Skin epidermis (tissue), 12 donors: Measurements from ENCODE around the gene CIAO1.
"Not testable (repeated sequence)": the region's sequence is repeated elsewhere in the genome, so short reads cannot be mapped to it uniquely, and the experiment has no call there.

ENCODE experiments used
- H3K27ac ChIP-seq, 21 experiments: fragments of 200-600 bp; sonication (generic) in 11 of 21; one replicate each; pipeline ENCODE4 v1.5.0; 2020; ENCODE audit warnings: mild to moderate bottlenecking in 3 of 21, inconsistent platforms in 2 of 21, moderate library complexity in 2 of 21
- H3K4me3 ChIP-seq, 7 experiments: fragments of 200-600 bp; sonication (generic) in 2 of 7; one replicate each; pipeline ENCODE4 v1.5.0; 2020; ENCODE audit warnings: inconsistent platforms in 2 of 7, mild to moderate bottlenecking in 2 of 7, moderate library complexity in 1 of 7

Gene CIAO1

GRCh38 chr2:96267159-96267971 is 1.3 kb downstream of the CIAO1 start:
- H3K4me3 ChIP-seq = peak overlapping the region in 6 of 7 experiments; percentile 67 to 100 (median 96)
- peak overlapping the region in 6 of 21 experiments; percentile 34 to 91 (median 87) for H3K27ac ChIP-seq

GRCh38 chr2:96271995-96272394 is 6.0 kb downstream of the CIAO1 start:
- H3K27ac ChIP-seq = no peak overlapping the region
- H3K4me3 ChIP-seq = no peak overlapping the region

- no peak overlapping the region for H3K27ac ChIP-seq
Measured at GRCh38 chr2:96273763-96274162, 7.7 kb downstream of the CIAO1 start.

GRCh38 chr2:96274355-96275056 is 8.5 kb downstream of the CIAO1 start:
- Histone ChIP-seq H3K4me3 (no peak overlapping the region), H3K27ac (no peak overlapping the region)

More at GRCh38 chr2:96273763-96274162, 7.7 kb downstream of the CIAO1 start:
- H3K4me3 ChIP-seq = no peak overlapping the region

GRCh38 chr2:96276787-96277499 is 10.9 kb downstream of the CIAO1 start:
- Histone ChIP-seq H3K27ac (no peak overlapping the region), H3K4me3 (no peak overlapping the region)

GRCh38 chr2:96287273-96287856 is 21.3 kb downstream of the CIAO1 start:
- Histone ChIP-seq H3K4me3 (no peak overlapping the region), H3K27ac (no peak overlapping the region)

GRCh38 chr2:96291751-96292150 is 25.7 kb downstream of the CIAO1 start:
- H3K4me3 ChIP-seq = no peak overlapping the region
- H3K27ac ChIP-seq = no peak overlapping the region

GRCh38 chr2:96294271-96294670 is 28.2 kb downstream of the CIAO1 start:
- H3K4me3 ChIP-seq, H3K27ac ChIP-seq: not testable (repeated sequence)

GRCh38 chr2:96296925-96297324 is 30.9 kb downstream of the CIAO1 start:
- Histone ChIP-seq H3K4me3 (no peak overlapping the region), H3K27ac (no peak overlapping the region)

- Histone ChIP-seq H3K27ac (no peak overlapping the region), H3K4me3 (no peak overlapping the region)
Measured at GRCh38 chr2:96301865-96302264, 35.8 kb downstream of the CIAO1 start.

- H3K4me3 ChIP-seq = peak overlapping the region; percentile 47 to 96 (median 67)
- H3K27ac ChIP-seq = peak overlapping the region in 11 of 21 experiments; percentile 68 to 94 (median 90)
Measured at GRCh38 chr2:96304606-96305005, 38.6 kb downstream of the CIAO1 start.

GRCh38 chr2:96305091-96305978 is 39.3 kb downstream of the CIAO1 start, which contains the start of gene SNRNP200:
Gene SNRNP200 (minus strand): TSS chr2:96305546. CDS start chr2:96305437, 109 bp downstream.
- H3K27ac ChIP-seq = peak within 1 kb of the TSS; percentile 68 to 96 (median 88)
- peak within 1 kb of the TSS; percentile 47 to 96 (median 67) for H3K4me3 ChIP-seq

- Histone ChIP-seq H3K4me3 (peak overlapping the region; percentile 47 to 96 (median 67)), H3K27ac (peak overlapping the region; percentile 68 to 96 (median 88))
Measured at GRCh38 chr2:96305979-96306308, 39.9 kb downstream of the CIAO1 start.

- Histone ChIP-seq H3K4me3 (peak overlapping the region in 5 of 7 experiments; percentile 65 to 96 (median 67)), H3K27ac (peak overlapping the region in 16 of 21 experiments; percentile 76 to 96 (median 89))
Measured at GRCh38 chr2:96306370-96306769, 40.3 kb downstream of the CIAO1 start.

GRCh38 chr2:96308248-96308647 is 42.2 kb downstream of the CIAO1 start:
- no peak overlapping the region for H3K27ac ChIP-seq
- no peak overlapping the region for H3K4me3 ChIP-seq

GRCh38 chr2:96315005-96315399 is 49.0 kb downstream of the CIAO1 start:
- Histone ChIP-seq H3K4me3 (no peak overlapping the region), H3K27ac (peak overlapping the region in 7 of 21 experiments; percentile 45 to 90 (median 76))

GRCh38 chr2:96315400-96316071 is 49.5 kb downstream of the CIAO1 start:
- no peak overlapping the region for H3K4me3 ChIP-seq
- H3K27ac ChIP-seq = peak overlapping the region in 18 of 21 experiments; percentile 3 to 90 (median 60)

- Histone ChIP-seq H3K4me3 (no peak overlapping the region), H3K27ac (peak overlapping the region in 2 of 21 experiments; percentile 80 to 90)
Measured at GRCh38 chr2:96316999-96317398, 51.0 kb downstream of the CIAO1 start.
